Motor neuron (in vitro differentiated cells): ENCODE results near the gene EPB41L2. TPM values are rescaled to one million over a fixed set of nuclear protein-coding genes. Genes with fewer than 3 reads are reported as not detected.
"Not testable (repeated sequence)": the region's sequence is repeated elsewhere in the genome, so short reads cannot be mapped to it uniquely, and the experiment has no call there.

Experiments
- ATAC-seq, 8 experiments: fragments of 200-7000 bp; cut with Tn5 transposase; replicated peaks in 6 of 8; 2 replicates each; pipeline ENCODE4 v1.8.0; 2021; ENCODE audit warnings: mild to moderate bottlenecking in 8 of 8, moderate library complexity in 8 of 8
- H3K27ac ChIP-seq, 2 donors: fragments of 250-450 bp; sonication (Bioruptor Pico); 2 replicates each; pipeline ENCODE4 v1.9.0; 2021; ENCODE audit warnings: antibody characterized with exemption in 2 of 2, mild to moderate bottlenecking in 2 of 2, moderate library complexity in 1 of 2
- H3K4me1 ChIP-seq, 2 donors: fragments of 250-450 bp; sonication (Bioruptor Pico); replicated peaks in 1 of 2; 2 replicates each; pipeline ENCODE4 v1.6.1; 2021; ENCODE audit warnings: antibody characterized with exemption in 2 of 2, mild to moderate bottlenecking in 2 of 2, moderate library complexity in 1 of 2
- H3K4me3 ChIP-seq, 5 donors: fragments of 250-450 bp; sonication (Bioruptor Pico); 2 replicates each; pipeline ENCODE4 v1.9.0; 2021; ENCODE audit warnings: antibody characterized with exemption in 5 of 5, mild to moderate bottlenecking in 5 of 5, moderate library complexity in 4 of 5
- WGBS, 10 experiments: fragments of 450-650 bp; shearing (Covaris generic); methylation state at CpG; one replicate each; pipeline ENCODE4 v1.0.0; 2022; 5-methylcytosine and 5-hydroxymethylcytosine counted together
- in situ Hi-C, 9 experiments: fragments of 400-800 bp; cut with MboI; loops; one replicate each; pipeline ENCODE4 v1.15.0; 2021; ENCODE audit warnings: low sequenced_read_pairs in 9 of 9, low pct_unique_long_range_greater_than_20kb in 2 of 9; ENCODE audit not compliant: unreplicated experiment in 9 of 9
- total RNA-seq, 8 experiments: library from RNA; unstranded; fragments of 300-600 nt; gene quantifications; 2 replicates each; pipeline versions ENCODE4 v1.2.3 to v1.2.4, GENCODE V29; 2022

The EPB41L2 gene
- total RNA-seq, 8 experiments from 2014 or later = 17.0 to 135 (median 34.5) TPM

GRCh38 chr6:130955755-130956154 lies 107.3 kb downstream of the EPB41L2 start:
- in situ Hi-C loops = no loop called here
- WGBS, 10 experiments = 87 to 100% (median 100%) methylated on average over 1 to 2 of the region's 2 CpGs

GRCh38 chr6:130949553-130949952 lies 113.5 kb downstream of the EPB41L2 start:
- 67 to 100% (median 95%) methylated on average over 1 of the region's 1 CpG; no CpG with 5 or more reads in 2 of the 10 experiments for WGBS, 10 experiments
- in situ Hi-C loops = no loop called here

More at GRCh38 chr6:130955755-130956154, 107.3 kb downstream of the EPB41L2 start:
- H3K27ac ChIP-seq = no peak overlapping the region
- ATAC-seq = no peak
- no peaks in the 10 kb centered on the region for H3K4me1 ChIP-seq
- H3K4me3 ChIP-seq = no peak overlapping the region

GRCh38 chr6:130947464-130947863 lies 115.6 kb downstream of the EPB41L2 start:
- WGBS, 10 experiments = 90 to 100% (median 98%) methylated on average over 1 to 4 of the region's 4 CpGs; no CpG with 5 or more reads in 1 of the 10 experiments
- no peak for ATAC-seq
- Histone ChIP-seq H3K4me1 (peaks cover 0 to 11% of the 10 kb centered on the region in 2 donors), H3K4me3 (no peak overlapping the region), H3K27ac (no peak overlapping the region)
- in situ Hi-C loops = no loop called here

More at GRCh38 chr6:130949553-130949952, 113.5 kb downstream of the EPB41L2 start:
- no peak for ATAC-seq
- Histone ChIP-seq H3K27ac (no peak overlapping the region), H3K4me1 (peaks cover 0 to 5% of the 10 kb centered on the region in 2 donors), H3K4me3 (no peak overlapping the region)

GRCh38 chr6:130946076-130946475 lies 117.0 kb downstream of the EPB41L2 start:
- Histone ChIP-seq H3K4me1 (peaks cover 0 to 11% of the 10 kb centered on the region in 2 donors), H3K27ac (no peak overlapping the region), H3K4me3 (no peak overlapping the region)
- ATAC-seq = no peak
- in situ Hi-C loops = no loop called here
- WGBS, 10 experiments = 50 to 100% (median 89%) methylated on average over 1 to 2 of the region's 2 CpGs

GRCh38 chr6:130945401-130945919 lies 117.6 kb downstream of the EPB41L2 start:
- peak in 1 of 8 experiments; percentile 36 for ATAC-seq

GRCh38 chr6:130944486-130944885 lies 118.6 kb downstream of the EPB41L2 start:
- H3K27ac ChIP-seq = no peak overlapping the region
- in situ Hi-C loops = no loop called here
- peaks cover 0 to 11% of the 10 kb centered on the region in 2 donors for H3K4me1 ChIP-seq
- H3K4me3 ChIP-seq = no peak overlapping the region
- ATAC-seq = no peak
- WGBS, 10 experiments = 40 to 100% (median 80%) methylated on average over 1 to 2 of the region's 2 CpGs; no CpG with 5 or more reads in 4 of the 10 experiments

More at GRCh38 chr6:130945401-130945919, 117.6 kb downstream of the EPB41L2 start:
- WGBS, 10 experiments = 33 to 77% (median 53%) methylated on average over 1 to 4 of the region's 4 CpGs
- no peak overlapping the region for H3K27ac ChIP-seq
- H3K4me1 ChIP-seq = peaks cover 0 to 11% of the 10 kb centered on the region in 2 donors
- in situ Hi-C loops = no loop called here
- H3K4me3 ChIP-seq = no peak overlapping the region

- WGBS, 10 experiments = 52 to 100% (median 73%) methylated on average over 2 to 4 of the region's 4 CpGs; no CpG with 5 or more reads in 3 of the 10 experiments
- Histone ChIP-seq H3K27ac (no peak overlapping the region), H3K4me1 (peaks cover 0 to 11% of the 10 kb centered on the region in 2 donors), H3K4me3 (no peak overlapping the region)
- peak in 1 of 8 experiments; percentile 32 for ATAC-seq
- in situ Hi-C loops = no loop called here
These were observed 119.3 kb downstream of the EPB41L2 start for GRCh38 chr6:130943738-130944137.

GRCh38 chr6:130942752-130943151 lies 120.3 kb downstream of the EPB41L2 start:
- in situ Hi-C loops = not testable (repeated sequence)

GRCh38 chr6:130937942-130938604 lies 125.0 kb downstream of the EPB41L2 start:
- no peak overlapping the region for H3K27ac ChIP-seq
- no peak for ATAC-seq
- in situ Hi-C loops = no loop called here

More at GRCh38 chr6:130942752-130943151, 120.3 kb downstream of the EPB41L2 start:
- ATAC-seq, H3K4me3 ChIP-seq, H3K27ac ChIP-seq: not testable (repeated sequence)
- peaks cover 0 to 15% of the 10 kb centered on the region in 2 donors for H3K4me1 ChIP-seq
- WGBS, 10 experiments = 83 to 100% (median 96%) methylated on average over 1 to 3 of the region's 3 CpGs; no CpG with 5 or more reads in 4 of the 10 experiments

GRCh38 chr6:130936933-130937332 lies 126.1 kb downstream of the EPB41L2 start:
- no peak for ATAC-seq
- H3K4me3 ChIP-seq = no peak overlapping the region
- peaks cover 3 to 20% of the 10 kb centered on the region in 2 donors for H3K4me1 ChIP-seq
- no peak overlapping the region for H3K27ac ChIP-seq
- in situ Hi-C loops = no loop called here
- WGBS, 10 experiments = 67 to 100% (median 85%) methylated on average over 2 to 5 of the region's 5 CpGs; no CpG with 5 or more reads in 1 of the 10 experiments

More at GRCh38 chr6:130937942-130938604, 125.0 kb downstream of the EPB41L2 start:
- WGBS, 10 experiments = 80 to 100% (median 86%) methylated on average over 2 to 4 of the region's 4 CpGs; no CpG with 5 or more reads in 1 of the 10 experiments
- peaks cover 3 to 16% of the 10 kb centered on the region in 2 donors for H3K4me1 ChIP-seq
- H3K4me3 ChIP-seq = no peak overlapping the region

- Histone ChIP-seq H3K4me3 (no peak overlapping the region), H3K27ac (no peak overlapping the region), H3K4me1 (peaks cover 3 to 20% of the 10 kb centered on the region in 2 donors)
- peak in 1 of 8 experiments; percentile 67 for ATAC-seq
- in situ Hi-C loops = no loop called here
These were observed 127.1 kb downstream of the EPB41L2 start for GRCh38 chr6:130935978-130936377.

GRCh38 chr6:130934848-130935585 lies 128.0 kb downstream of the EPB41L2 start:
- in situ Hi-C loops = no loop called here
- 24 to 100% (median 73%) methylated on average over 2 to 4 of the region's 4 CpGs for WGBS, 10 experiments
- no peak overlapping the region for H3K4me3 ChIP-seq
- H3K27ac ChIP-seq = no peak overlapping the region
- H3K4me1 ChIP-seq = peaks cover 3 to 20% of the 10 kb centered on the region in 2 donors
- ATAC-seq = no peak

GRCh38 chr6:130933712-130934200 lies 129.3 kb downstream of the EPB41L2 start:
- peaks cover 3 to 20% of the 10 kb centered on the region in 2 donors for H3K4me1 ChIP-seq
- H3K27ac ChIP-seq = no peak overlapping the region
- no peak overlapping the region for H3K4me3 ChIP-seq
- WGBS, 10 experiments = 7 to 63% (median 32%) methylated on average over 1 to 6 of the region's 6 CpGs; no CpG with 5 or more reads in 1 of the 10 experiments
- in situ Hi-C loops = no loop called here
- ATAC-seq = peak in 6 of 8 experiments; percentile 47 to 91 (median 78)
